IMR-90 (cell line): ENCODE measurements around the gene PSMB5. TPM values are rescaled to one million over a fixed set of nuclear protein-coding genes. Genes with fewer than 3 reads are reported as not detected.
A peak's percentile ranks its signal among the peaks of the same experiment; 100 is the strongest.

Experiments
- ATAC-seq: fragments of 200-7000 bp; cut with Tn5 transposase; 2 replicates; pipeline ENCODE4 v1.9.1; 2020; ENCODE audit warnings: low read depth, mild to moderate bottlenecking, moderate library complexity
- BruUV-seq: library from RNA; stranded (reverse); fragments of 400-500 nt; replicated peaks from 2 replicates; lab custom pipeline; 2021; lab: Mats Ljungman, UMichigan
- CTCF ChIA-PET: fragments of 300-600 bp; formaldehyde crosslinking; extraction: SDS; loops from one replicate; lab custom pipeline; 2021; ENCODE audit warnings: antibody characterized with exemption; lab: Yijun Ruan, JAX
- POLR2A ChIA-PET: fragments of 300-600 bp; sonication (Branson Sonifier 250); formaldehyde crosslinking; loops from one replicate; lab custom pipeline; 2022; ENCODE audit warnings: antibody characterized with exemption; ENCODE audit not compliant: unreplicated experiment; lab: Charles Lee
- DNase-seq: peaks from one replicate; pipeline ENCODE4 v3.0.0; 2013
- H2AFZ ChIP-seq: replicated peaks from 2 replicates; pipeline ENCODE3; 2013; ENCODE audit warnings: low read length, mild to moderate bottlenecking; ENCODE audit not compliant: poor library complexity
- H2AK5ac ChIP-seq: 2 replicates; pipeline ENCODE4 v1.6.1; 2013; ENCODE audit warnings: low read depth, low read length, inconsistent platforms
- H2AK9ac ChIP-seq: replicated peaks from 2 replicates; pipeline ENCODE3; 2013; ENCODE audit warnings: mild to moderate bottlenecking, low read depth, low read length, moderate library complexity; ENCODE audit not compliant: poor library complexity
- H2BK120ac ChIP-seq: 2 replicates; pipeline ENCODE4 v1.6.1; 2013; ENCODE audit warnings: low read depth, low read length, inconsistent platforms
- H2BK15ac ChIP-seq: 3 replicates; pipeline ENCODE4 v1.6.1; 2013; ENCODE audit warnings: low read depth, low read length, inconsistent platforms
- H2BK20ac ChIP-seq: 2 replicates; pipeline ENCODE4 v1.6.1; 2013; ENCODE audit warnings: low read depth, mild to moderate bottlenecking, inconsistent platforms, low read length, moderate library complexity
- H2BK5ac ChIP-seq: 2 replicates; pipeline ENCODE4 v1.6.1; 2013; ENCODE audit warnings: mild to moderate bottlenecking, low read depth, low read length, inconsistent platforms; ENCODE audit not compliant: poor library complexity, severe bottlenecking
- H3K14ac ChIP-seq: replicated peaks from 2 replicates; pipeline ENCODE4 v1.6.1; 2013; ENCODE audit warnings: low read depth, low read length, inconsistent platforms
- H3K18ac ChIP-seq: 2 replicates; pipeline ENCODE4 v1.6.1; 2013; ENCODE audit warnings: low read depth, low read length, control low read depth
- H3K23ac ChIP-seq: 2 replicates; pipeline ENCODE4 v1.6.1; 2013; ENCODE audit warnings: low read depth, low read length, inconsistent platforms
- H3K27ac ChIP-seq: 2 replicates; pipeline ENCODE4 v1.5.1; 2013; ENCODE audit warnings: mild to moderate bottlenecking, control low read depth, low read length; ENCODE audit not compliant: insufficient read depth
- H3K27me3 ChIP-seq: 2 replicates; pipeline ENCODE4 v1.6.1; 2013; ENCODE audit warnings: low read length; ENCODE audit not compliant: control insufficient read depth, insufficient read depth
- H3K36me3 ChIP-seq: 2 replicates; pipeline ENCODE4 v1.6.1; 2013; ENCODE audit warnings: low read length, mixed read lengths; ENCODE audit not compliant: control insufficient read depth, insufficient read depth
- H3K4ac ChIP-seq: 2 replicates; pipeline ENCODE4 v1.6.1; 2013; ENCODE audit warnings: low read depth, low read length, inconsistent platforms
- H3K4me1 ChIP-seq: 2 replicates; pipeline ENCODE4 v1.6.1; 2013; ENCODE audit warnings: low read length, mixed read lengths; ENCODE audit not compliant: control insufficient read depth, insufficient read depth
- H3K4me2 ChIP-seq: 2 replicates; pipeline ENCODE4 v1.6.1; 2013; ENCODE audit warnings: low read depth, mild to moderate bottlenecking, control low read depth, low read length, moderate library complexity
- H3K4me3 ChIP-seq: 2 replicates; pipeline ENCODE4 v1.5.1; 2013; ENCODE audit warnings: low read depth, mild to moderate bottlenecking, control low read depth, low read length, moderate library complexity; ENCODE audit not compliant: insufficient read depth
- H3K56ac ChIP-seq: 2 replicates; pipeline ENCODE4 v1.6.1; 2013; ENCODE audit warnings: low read length, inconsistent platforms; ENCODE audit not compliant: insufficient read depth; ENCODE audit errors: extremely low read depth
- H3K79me1 ChIP-seq, 2 experiments: 2 replicates each; pipeline ENCODE4 v1.6.1; 2013; ENCODE audit warnings: low read length in 2 of 2, inconsistent platforms in 1 of 2, low read depth in 1 of 2
- H3K9ac ChIP-seq: 2 replicates; pipeline ENCODE4 v1.6.1; 2013; ENCODE audit warnings: low read depth, low read length, control low read depth
- H3K9me1 ChIP-seq: 2 replicates; pipeline ENCODE4 v1.6.1; 2013; ENCODE audit warnings: low read length, inconsistent platforms; ENCODE audit not compliant: insufficient read depth
- H3K9me3 ChIP-seq: 2 replicates; pipeline ENCODE4 v1.6.1; 2013; ENCODE audit warnings: low read length; ENCODE audit not compliant: control insufficient read depth, insufficient read depth
- H4K20me1 ChIP-seq: 2 replicates; pipeline ENCODE4 v1.6.1; 2013; ENCODE audit warnings: low read length, inconsistent platforms; ENCODE audit not compliant: insufficient read depth
- H4K5ac ChIP-seq: 2 replicates; pipeline ENCODE4 v1.6.1; 2013; ENCODE audit warnings: mild to moderate bottlenecking, low read depth, low read length, control low read depth
- H4K8ac ChIP-seq, 2 experiments: 2 replicates each; pipeline ENCODE4 v1.6.1; 2013; ENCODE audit warnings: low read depth in 2 of 2, low read length in 2 of 2, control low read depth in 1 of 2, inconsistent platforms in 1 of 2
- H4K91ac ChIP-seq: 2 replicates; pipeline ENCODE4 v1.6.1; 2013; ENCODE audit warnings: low read depth, low read length, inconsistent platforms; ENCODE audit not compliant: insufficient read depth
- BHLHE40 ChIP-seq: fragments of 150-350 bp; IDR thresholded peaks from 2 replicates; pipeline ENCODE4 v1.6.1; 2016; ENCODE audit warnings: mild to moderate bottlenecking, low read depth, low read length
- CHD1 ChIP-seq: IDR thresholded peaks from 2 replicates; pipeline ENCODE4 v1.6.1; 2012; ENCODE audit warnings: low read depth, low read length, improper control_type of control experiment
- CTCF ChIP-seq: conservative IDR thresholded peaks from 2 replicates; pipeline ENCODE4 v1.5.1; 2012; ENCODE audit warnings: mild to moderate bottlenecking, low read depth, low read length, improper control_type of control experiment
- ELK1 ChIP-seq: fragments of 150-350 bp; IDR thresholded peaks from 2 replicates; pipeline ENCODE4 v1.6.1; 2016; ENCODE audit warnings: low read depth, mild to moderate bottlenecking, low read length, moderate library complexity, borderline replicate concordance
- RAD21 ChIP-seq: IDR thresholded peaks from 2 replicates; pipeline ENCODE4 v1.6.1; 2012; ENCODE audit warnings: low read length, improper control_type of control experiment
- USF2 ChIP-seq: fragments of 150-350 bp; IDR thresholded peaks from 2 replicates; pipeline ENCODE4 v1.6.1; 2017; ENCODE audit warnings: mild to moderate bottlenecking, antibody characterized with exemption, low read length, low read depth
- WGBS, 2 experiments: methylation state at CpG; one replicate each; pipeline versions ENCODE4 v1.1.5 to v1.1.7; 2013; ENCODE audit warnings: missing lambda C conversion rate in 2 of 2; ENCODE audit not compliant: insufficient read length in 1 of 2; ENCODE audit errors: extremely low coverage in 2 of 2; 5-methylcytosine and 5-hydroxymethylcytosine counted together
- dilution Hi-C: fragments of 300-500 bp; cut with HindIII; formaldehyde crosslinking; loops from one replicate; pipeline ENCODE4 v1.14.3; 2018; ENCODE audit warnings: low sequenced_read_pairs; ENCODE audit not compliant: unreplicated experiment
- in situ Hi-C: fragments of 300-500 bp; cut with MboI; formaldehyde crosslinking; loops from 3 replicates; pipeline ENCODE4 v1.14.3; 2019; ENCODE audit warnings: low sequenced_read_pairs, inconsistent platforms, mixed read lengths
- intact Hi-C: fragments of 100-400 bp; cut with micrococcal nuclease; formaldehyde crosslinking; loops from 2 replicates; pipeline ENCODE4 v1.10.0; 2022
- polyA plus RNA-seq, 3 experiments: library from polyadenylated mRNA; depleted of rRNA; stranded (reverse); fragments of >200 nt; gene quantifications; 2 replicates each; pipeline ENCODE4 v1.2.3, GENCODE V29; 2012; ENCODE audit warnings: low replicate concordance in 1 of 3
- total RNA-seq: library from RNA; depleted of rRNA; stranded (reverse); fragments of >200 nt; gene quantifications from 2 replicates; pipeline ENCODE4 v1.2.3, GENCODE V29; 2012

The PSMB5 gene
- total and polyA plus RNA-seq, 2 of the 4 experiments (the other 2 are of a cell fraction): 310 to 321 TPM

- Histone ChIP-seq H3K14ac (peak overlapping the region; percentile 97), H3K27me3 (no peaks in the 10 kb centered on the region), H3K56ac (peak overlapping the region; percentile 97), H3K36me3 (peaks cover 40% of the 10 kb centered on the region), H2BK120ac (peak overlapping the region; percentile 17; the same call in 1 of the 2 replicates), H2AFZ (no peak overlapping the region), H2AK9ac (peak overlapping the region; percentile 99), H3K23ac (peak overlapping the region; percentile 94), H2BK5ac (peak overlapping the region; percentile 67), H4K5ac (peak overlapping the region; percentile 21; the same call in 1 of the 2 replicates), H3K18ac (peak overlapping the region; percentile 22; the same call in 1 of the 2 replicates), H3K9me3 (no peaks in the 10 kb centered on the region), H3K79me1 (peaks cover 16 to 67% of the 10 kb centered on the region in 2 experiments), H3K9ac (peak overlapping the region; percentile 82), H3K9me1 (peaks cover 5% of the 10 kb centered on the region; the same call in 1 of the 2 replicates), H3K4me3 (peak overlapping the region; percentile 55), H3K27ac (peak overlapping the region; percentile 82), H2AK5ac (peak overlapping the region; percentile 96), H4K8ac (peak overlapping the region; percentile 72 to 94), H4K20me1 (peaks cover 46% of the 10 kb centered on the region), H4K91ac (peak overlapping the region; percentile 90), H2BK20ac (peak overlapping the region; percentile 16; the same call in 1 of the 2 replicates), H3K4ac (peak overlapping the region; percentile 95), H2BK15ac (no peak overlapping the region), H3K4me2 (peak overlapping the region; percentile 93), H3K4me1 (peaks cover 13% of the 10 kb centered on the region)
- DNase-seq: no peak
- no peak for TF ChIP-seq ELK1
- no peak for TF ChIP-seq RAD21
- no peak for TF ChIP-seq CTCF
- no peak for TF ChIP-seq USF2
- no peak for TF ChIP-seq CHD1
- TF ChIP-seq BHLHE40: no peak
- ChIA-PET CTCF (interaction anchor here (0.6 to 2.1 kb wide), 5 partner anchors 13 to 130 kb away, joined by 3 to 9 read pairs (median 3); partner anchors contain the start of genes ACIN1, C14orf119 and CDH24), POLR2A (interaction anchor here (0.5 kb wide), 1 partner anchor 76 kb away, joined by 4 read pairs; no protein-coding TSS in a partner anchor)
- no TSS peak for BruUV-seq
- intact Hi-C loops (no loop called here), dilution Hi-C loops (no loop called here), in situ Hi-C loops (no loop called here)
- WGBS, 2 experiments: 0 to 93% methylated on average over 1 of the region's 10 CpGs
- peak; percentile 13 for ATAC-seq
Measured at GRCh38 chr14:23070262-23071129, 35.8 kb upstream of the PSMB5 start.
